NT2/D1 (cell line): Measurements from ENCODE around the gene PDZD8.

ENCODE experiments used
- SUZ12 ChIP-seq: IDR thresholded peaks from 2 replicates; pipeline ENCODE4 v1.6.1; 2011; ENCODE audit not compliant: insufficient read length, insufficient read depth; ENCODE audit errors: extremely low read depth
- YY1 ChIP-seq: IDR thresholded peaks from 2 replicates; pipeline ENCODE4 v1.6.1; 2011; ENCODE audit not compliant: insufficient read length, insufficient read depth
- ZNF274 ChIP-seq: IDR thresholded peaks from 2 replicates; pipeline ENCODE4 v1.6.1; 2011; ENCODE audit warnings: mild to moderate bottlenecking, low read depth, low read length

GRCh38 chr10:117261501-117261900 is 113.7 kb downstream of the PDZD8 start:
- TF ChIP-seq YY1: no peak
- no peak for TF ChIP-seq ZNF274
- no peak for TF ChIP-seq SUZ12
